ENCODE results near the gene CRB2.

The CRB2 gene

DNA sequence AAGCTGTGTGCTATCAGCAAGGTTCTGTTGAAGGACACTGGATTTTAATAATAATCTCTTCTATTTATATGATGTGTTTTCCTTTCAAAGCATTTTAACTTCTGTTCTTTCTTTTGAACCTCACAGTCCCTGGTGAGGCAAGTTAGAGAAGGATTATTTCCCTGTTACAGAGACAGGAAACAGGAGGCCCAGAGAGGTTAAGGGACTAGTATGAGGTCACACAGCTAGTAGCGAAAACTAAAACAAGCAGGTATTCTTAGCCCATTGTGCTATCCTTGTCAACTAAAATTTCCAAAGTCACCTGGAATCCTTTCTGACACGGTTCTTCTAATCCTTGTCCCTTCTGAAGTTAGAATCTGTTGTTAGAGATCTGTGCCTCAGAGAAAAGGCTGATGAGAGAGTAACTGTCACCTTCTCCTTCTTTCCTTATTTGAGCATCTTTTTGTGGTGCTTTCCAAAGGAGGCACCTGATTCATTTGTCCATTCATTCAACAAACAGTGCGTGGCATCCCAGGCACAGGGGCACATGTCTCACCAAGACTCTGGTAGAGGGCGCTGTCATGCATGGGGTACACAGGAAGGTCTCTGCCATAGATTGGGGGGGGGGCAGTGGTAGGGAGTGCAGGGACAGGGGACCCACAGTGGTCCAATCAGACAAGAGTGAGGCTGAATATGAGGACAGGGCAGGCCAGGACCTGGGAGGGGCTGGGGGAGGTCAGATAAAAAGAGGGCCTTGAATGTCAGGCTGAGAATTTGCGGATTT, 61.5 kb downstream of the CRB2 start:
- no peaks in the 10 kb centered on the region for H3K27me3 ChIP-seq (ENCODE audit: insufficient read depth, low read length)
- H3K9me3 ChIP-seq (ENCODE audit: insufficient read depth, low read depth, low read length), result no peaks in the 10 kb centered on the region
- H3K4me1 ChIP-seq (ENCODE audit: insufficient read depth, low read length), result peaks cover 13% of the 10 kb centered on the region
- H3K9ac ChIP-seq (ENCODE audit: low read depth, low read length), result no peak overlapping the region
- no peak overlapping the region for H3K4me3 ChIP-seq (ENCODE audit: low read length)
- peaks cover 7% of the 10 kb centered on the region; the same call in 1 of the 2 replicates for H3K36me3 ChIP-seq (ENCODE audit: insufficient read depth, low read depth, low read length)
- no peak overlapping the region for H3K27ac ChIP-seq (ENCODE audit: low read length)

DNA sequence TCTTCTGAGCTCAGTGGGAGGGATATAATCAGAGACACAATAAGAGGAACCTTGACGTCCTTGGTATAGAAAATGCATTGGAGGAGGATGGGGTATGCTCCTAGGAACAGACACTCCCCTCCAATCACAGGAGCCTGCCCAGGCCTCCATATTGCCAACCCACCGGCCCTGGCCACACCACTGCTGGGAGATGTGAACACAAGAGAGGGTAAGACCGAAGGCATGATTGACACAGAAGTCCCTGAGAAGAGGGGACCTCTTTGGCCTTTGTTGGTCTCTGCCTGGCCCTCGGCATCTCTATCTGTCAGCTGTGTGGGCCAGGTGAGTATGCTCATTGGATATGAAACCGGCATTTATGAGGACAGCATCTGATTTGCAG, 62.0 kb downstream of the CRB2 start:
- H3K9ac ChIP-seq (ENCODE audit: low read depth, low read length), result no peak overlapping the region
- no peak overlapping the region for H3K27ac ChIP-seq (ENCODE audit: low read length)
- H3K36me3 ChIP-seq (ENCODE audit: insufficient read depth, low read depth, low read length), result peaks cover 7% of the 10 kb centered on the region; the same call in 1 of the 2 replicates
- H3K4me1 ChIP-seq (ENCODE audit: insufficient read depth, low read length), result peaks cover 19% of the 10 kb centered on the region
- no peaks in the 10 kb centered on the region for H3K27me3 ChIP-seq (ENCODE audit: insufficient read depth, low read length)
- no peaks in the 10 kb centered on the region for H3K9me3 ChIP-seq (ENCODE audit: insufficient read depth, low read depth, low read length)
- no peak overlapping the region for H3K4me3 ChIP-seq (ENCODE audit: low read length)

GRCh38 chr9:123418506-123418905, 62.5 kb downstream of the CRB2 start:
- H3K4me3 ChIP-seq (ENCODE audit: low read length), result no peak overlapping the region
- H3K27ac ChIP-seq (ENCODE audit: low read length), result no peak overlapping the region
- H3K9ac ChIP-seq (ENCODE audit: low read depth, low read length), result no peak overlapping the region
- H3K27me3 ChIP-seq (ENCODE audit: insufficient read depth, low read length), result no peaks in the 10 kb centered on the region
- peaks cover 22% of the 10 kb centered on the region for H3K4me1 ChIP-seq (ENCODE audit: insufficient read depth, low read length)
- no peaks in the 10 kb centered on the region for H3K9me3 ChIP-seq (ENCODE audit: insufficient read depth, low read depth, low read length)
- H3K36me3 ChIP-seq (ENCODE audit: insufficient read depth, low read depth, low read length), result peaks cover 7% of the 10 kb centered on the region; the same call in 1 of the 2 replicates

- H3K27me3 ChIP-seq (ENCODE audit: insufficient read depth, low read length), result no peaks in the 10 kb centered on the region
- no peaks in the 10 kb centered on the region for H3K9me3 ChIP-seq (ENCODE audit: insufficient read depth, low read depth, low read length)
- no peak overlapping the region for H3K27ac ChIP-seq (ENCODE audit: low read length)
- H3K4me1 ChIP-seq (ENCODE audit: insufficient read depth, low read length), result peaks cover 24% of the 10 kb centered on the region
- no peak overlapping the region for H3K9ac ChIP-seq (ENCODE audit: low read depth, low read length)
- no peak overlapping the region for H3K4me3 ChIP-seq (ENCODE audit: low read length)
- peaks cover 7% of the 10 kb centered on the region; the same call in 1 of the 2 replicates for H3K36me3 ChIP-seq (ENCODE audit: insufficient read depth, low read depth, low read length)
Observed at GRCh38 chr9:123419091-123419490, 63.1 kb downstream of the CRB2 start.

- Histone ChIP-seq H3K27me3 (ENCODE audit: insufficient read depth, low read length) (no peaks in the 10 kb centered on the region), H3K4me3 (ENCODE audit: low read length) (no peak overlapping the region), H3K36me3 (ENCODE audit: insufficient read depth, low read depth, low read length) (peaks cover 7% of the 10 kb centered on the region; the same call in 1 of the 2 replicates), H3K9ac (ENCODE audit: low read depth, low read length) (no peak overlapping the region), H3K4me1 (ENCODE audit: insufficient read depth, low read length) (peaks cover 20% of the 10 kb centered on the region), H3K27ac (ENCODE audit: low read length) (no peak overlapping the region), H3K9me3 (ENCODE audit: insufficient read depth, low read depth, low read length) (no peaks in the 10 kb centered on the region)
Observed at GRCh38 chr9:123419721-123420591, 64.0 kb downstream of the CRB2 start.

DNA sequence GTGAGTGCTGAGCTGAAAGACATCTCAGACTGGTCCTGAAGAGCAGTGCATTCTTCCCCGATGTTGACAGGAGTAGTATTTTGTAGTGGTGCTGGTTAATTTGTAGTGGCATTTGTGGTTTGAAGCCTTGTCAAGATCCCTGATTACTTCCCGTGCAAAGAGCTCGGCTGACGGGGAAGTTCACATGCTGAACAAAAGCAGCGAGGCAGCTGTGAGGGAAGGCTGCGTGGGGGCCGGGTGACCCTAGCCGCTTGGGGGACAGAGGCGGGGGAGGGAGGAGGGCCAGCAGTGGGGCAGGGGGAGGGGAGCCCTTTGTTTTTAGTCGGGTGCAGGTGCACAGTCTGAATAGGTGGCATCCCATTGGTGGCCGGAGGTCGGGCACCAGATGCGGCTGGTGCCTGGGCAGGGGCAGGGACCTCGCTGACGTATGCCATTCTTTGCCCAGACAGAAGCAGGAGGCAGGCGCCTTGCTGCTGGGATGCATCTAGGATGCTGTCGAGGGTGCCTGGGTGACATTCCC, 64.7 kb downstream of the CRB2 start:
- Histone ChIP-seq H3K4me1 (ENCODE audit: insufficient read depth, low read length) (peaks cover 19% of the 10 kb centered on the region), H3K9ac (ENCODE audit: low read depth, low read length) (no peak overlapping the region), H3K27me3 (ENCODE audit: insufficient read depth, low read length) (no peaks in the 10 kb centered on the region), H3K27ac (ENCODE audit: low read length) (no peak overlapping the region), H3K36me3 (ENCODE audit: insufficient read depth, low read depth, low read length) (peaks cover 7% of the 10 kb centered on the region; the same call in 1 of the 2 replicates), H3K9me3 (ENCODE audit: insufficient read depth, low read depth, low read length) (no peaks in the 10 kb centered on the region), H3K4me3 (ENCODE audit: low read length) (no peak overlapping the region)

GRCh38 chr9:123421186-123421585, 65.2 kb downstream of the CRB2 start:
- Histone ChIP-seq H3K4me3 (ENCODE audit: low read length) (no peak overlapping the region), H3K4me1 (ENCODE audit: insufficient read depth, low read length) (peaks cover 19% of the 10 kb centered on the region), H3K9ac (ENCODE audit: low read depth, low read length) (no peak overlapping the region), H3K27me3 (ENCODE audit: insufficient read depth, low read length) (no peaks in the 10 kb centered on the region), H3K27ac (ENCODE audit: low read length) (no peak overlapping the region), H3K36me3 (ENCODE audit: insufficient read depth, low read depth, low read length) (peaks cover 7% of the 10 kb centered on the region; the same call in 1 of the 2 replicates), H3K9me3 (ENCODE audit: insufficient read depth, low read depth, low read length) (no peaks in the 10 kb centered on the region)

GRCh38 chr9:123421801-123422455, 65.9 kb downstream of the CRB2 start:
- no peaks in the 10 kb centered on the region for H3K27me3 ChIP-seq (ENCODE audit: insufficient read depth, low read length)
- H3K9me3 ChIP-seq (ENCODE audit: insufficient read depth, low read depth, low read length), result no peaks in the 10 kb centered on the region
- H3K27ac ChIP-seq (ENCODE audit: low read length), result no peak overlapping the region
- H3K4me1 ChIP-seq (ENCODE audit: insufficient read depth, low read length), result peaks cover 19% of the 10 kb centered on the region
- H3K4me3 ChIP-seq (ENCODE audit: low read length), result no peak overlapping the region
- peaks cover 7% of the 10 kb centered on the region; the same call in 1 of the 2 replicates for H3K36me3 ChIP-seq (ENCODE audit: insufficient read depth, low read depth, low read length)
- H3K9ac ChIP-seq (ENCODE audit: low read depth, low read length), result no peak overlapping the region

GRCh38 chr9:123422635-123423310, 66.8 kb downstream of the CRB2 start:
- Histone ChIP-seq H3K9me3 (ENCODE audit: insufficient read depth, low read depth, low read length) (no peaks in the 10 kb centered on the region), H3K4me3 (ENCODE audit: low read length) (no peak overlapping the region), H3K4me1 (ENCODE audit: insufficient read depth, low read length) (peaks cover 19% of the 10 kb centered on the region), H3K27me3 (ENCODE audit: insufficient read depth, low read length) (no peaks in the 10 kb centered on the region), H3K27ac (ENCODE audit: low read length) (no peak overlapping the region), H3K9ac (ENCODE audit: low read depth, low read length) (no peak overlapping the region), H3K36me3 (ENCODE audit: insufficient read depth, low read depth, low read length) (peaks cover 7% of the 10 kb centered on the region; the same call in 1 of the 2 replicates)

DNA sequence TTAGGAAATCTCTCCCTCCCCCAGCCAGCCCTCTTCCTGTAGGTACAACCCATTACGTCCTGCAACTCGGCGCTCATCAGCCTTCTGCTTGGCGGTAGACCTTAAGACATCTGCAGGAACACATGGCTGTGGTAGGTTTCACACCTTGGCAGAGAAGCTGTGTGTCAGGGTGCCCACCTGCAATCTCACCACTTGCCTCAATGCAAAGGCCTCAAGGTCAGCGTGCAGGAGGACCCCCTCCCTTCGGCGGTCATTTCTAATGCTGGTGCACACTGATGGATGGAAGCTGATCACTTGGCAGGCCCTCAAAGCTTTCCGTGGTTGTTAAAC, 67.3 kb downstream of the CRB2 start:
- no peak overlapping the region for H3K9ac ChIP-seq (ENCODE audit: low read depth, low read length)
- no peak overlapping the region for H3K4me3 ChIP-seq (ENCODE audit: low read length)
- peaks cover 19% of the 10 kb centered on the region for H3K4me1 ChIP-seq (ENCODE audit: insufficient read depth, low read length)
- peaks cover 7% of the 10 kb centered on the region; the same call in 1 of the 2 replicates for H3K36me3 ChIP-seq (ENCODE audit: insufficient read depth, low read depth, low read length)
- no peaks in the 10 kb centered on the region for H3K9me3 ChIP-seq (ENCODE audit: insufficient read depth, low read depth, low read length)
- no peaks in the 10 kb centered on the region for H3K27me3 ChIP-seq (ENCODE audit: insufficient read depth, low read length)
- no peak overlapping the region for H3K27ac ChIP-seq (ENCODE audit: low read length)

- Histone ChIP-seq H3K4me3 (ENCODE audit: low read length) (no peak overlapping the region), H3K9ac (ENCODE audit: low read depth, low read length) (no peak overlapping the region), H3K36me3 (ENCODE audit: insufficient read depth, low read depth, low read length) (peaks cover 7% of the 10 kb centered on the region; the same call in 1 of the 2 replicates), H3K9me3 (ENCODE audit: insufficient read depth, low read depth, low read length) (no peaks in the 10 kb centered on the region), H3K4me1 (ENCODE audit: insufficient read depth, low read length) (peaks cover 19% of the 10 kb centered on the region), H3K27ac (ENCODE audit: low read length) (no peak overlapping the region), H3K27me3 (ENCODE audit: insufficient read depth, low read length) (no peaks in the 10 kb centered on the region)
Observed at GRCh38 chr9:123424131-123424530, 68.1 kb downstream of the CRB2 start.

All from iPS-20b (cell line).